Endothelial cell (in vitro differentiated cells): ENCODE results near the gene SCYGR2. TPM values are rescaled to one million over a fixed set of nuclear protein-coding genes. Genes with fewer than 3 reads are reported as not detected.

Source experiments
- DNase-seq: peaks from one replicate; pipeline ENCODE4 v3.0.0; 2021; ENCODE audit warnings: low spot score
- H3K27ac Mint-ChIP-seq: one replicate; pipeline ENCODE4 v1.8.0; 2021; ENCODE audit warnings: mixed read lengths, inconsistent platforms; ENCODE audit not compliant: unreplicated experiment
- H3K27me3 Mint-ChIP-seq: one replicate; pipeline ENCODE4 v1.8.0; 2021; ENCODE audit warnings: mild to moderate bottlenecking, moderate library complexity, mixed read lengths, inconsistent platforms; ENCODE audit not compliant: unreplicated experiment
- H3K36me3 Mint-ChIP-seq: one replicate; pipeline ENCODE4 v1.8.0; 2021; ENCODE audit warnings: mild to moderate bottlenecking, low read depth, mixed read lengths, inconsistent platforms; ENCODE audit not compliant: unreplicated experiment
- H3K4me1 Mint-ChIP-seq: one replicate; pipeline ENCODE4 v1.8.0; 2021; ENCODE audit warnings: mild to moderate bottlenecking, mixed read lengths, inconsistent platforms; ENCODE audit not compliant: unreplicated experiment
- H3K4me3 Mint-ChIP-seq: one replicate; pipeline ENCODE4 v1.8.0; 2021; ENCODE audit warnings: mild to moderate bottlenecking, mixed read lengths, inconsistent platforms; ENCODE audit not compliant: unreplicated experiment
- H3K9me3 Mint-ChIP-seq: one replicate; pipeline ENCODE4 v1.8.0; 2021; ENCODE audit warnings: mixed read lengths, inconsistent platforms; ENCODE audit not compliant: unreplicated experiment
- total RNA-seq: library from RNA; stranded (reverse); fragmentation: NEBNext Ultra II Directional; extraction: Animal tissue kit (Norgen Biotek cat#: 25700); gene quantifications from one replicate; pipeline ENCODE4 v1.2.1, GENCODE V29; 2021; ENCODE audit not compliant: unreplicated experiment
- TF ChIP-seq, protein P1 (sequence below): fragments of 200-600 bp; sonication (generic); IDR thresholded peaks from one replicate; pipeline ENCODE4 v1.5.0; 2021; ENCODE audit warnings: antibody characterized with exemption; ENCODE audit not compliant: unreplicated experiment

The SCYGR2 gene
- total RNA-seq, 1 donor from 2014 or later = not detected

- TF ChIP-seq, protein P1, sequence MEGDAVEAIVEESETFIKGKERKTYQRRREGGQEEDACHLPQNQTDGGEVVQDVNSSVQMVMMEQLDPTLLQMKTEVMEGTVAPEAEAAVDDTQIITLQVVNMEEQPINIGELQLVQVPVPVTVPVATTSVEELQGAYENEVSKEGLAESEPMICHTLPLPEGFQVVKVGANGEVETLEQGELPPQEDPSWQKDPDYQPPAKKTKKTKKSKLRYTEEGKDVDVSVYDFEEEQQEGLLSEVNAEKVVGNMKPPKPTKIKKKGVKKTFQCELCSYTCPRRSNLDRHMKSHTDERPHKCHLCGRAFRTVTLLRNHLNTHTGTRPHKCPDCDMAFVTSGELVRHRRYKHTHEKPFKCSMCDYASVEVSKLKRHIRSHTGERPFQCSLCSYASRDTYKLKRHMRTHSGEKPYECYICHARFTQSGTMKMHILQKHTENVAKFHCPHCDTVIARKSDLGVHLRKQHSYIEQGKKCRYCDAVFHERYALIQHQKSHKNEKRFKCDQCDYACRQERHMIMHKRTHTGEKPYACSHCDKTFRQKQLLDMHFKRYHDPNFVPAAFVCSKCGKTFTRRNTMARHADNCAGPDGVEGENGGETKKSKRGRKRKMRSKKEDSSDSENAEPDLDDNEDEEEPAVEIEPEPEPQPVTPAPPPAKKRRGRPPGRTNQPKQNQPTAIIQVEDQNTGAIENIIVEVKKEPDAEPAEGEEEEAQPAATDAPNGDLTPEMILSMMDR = no peak
These were observed 29.9 kb upstream of the SCYGR2 start for GRCh38 chr2:227568852-227569169.

GRCh38 chr2:227570615-227571014, 28.1 kb upstream of the SCYGR2 start:
- TF ChIP-seq, protein P1 = no peak
- Mint-ChIP-seq H3K4me1 (peaks cover 18% of the 10 kb centered on the region), H3K36me3 (no peaks in the 10 kb centered on the region), H3K9me3 (no peaks in the 10 kb centered on the region), H3K4me3 (no peak overlapping the region), H3K27me3 (peaks cover 1% of the 10 kb centered on the region), H3K27ac (peak overlapping the region; percentile 72)
- DNase-seq = no peak

More at GRCh38 chr2:227568852-227569169, 29.9 kb upstream of the SCYGR2 start:
- Mint-ChIP-seq H3K9me3 (no peaks in the 10 kb centered on the region), H3K4me1 (peaks cover 21% of the 10 kb centered on the region), H3K36me3 (no peaks in the 10 kb centered on the region), H3K27ac (no peak overlapping the region), H3K27me3 (peaks cover 1% of the 10 kb centered on the region), H3K4me3 (no peak overlapping the region)
- no peak for DNase-seq

DNA sequence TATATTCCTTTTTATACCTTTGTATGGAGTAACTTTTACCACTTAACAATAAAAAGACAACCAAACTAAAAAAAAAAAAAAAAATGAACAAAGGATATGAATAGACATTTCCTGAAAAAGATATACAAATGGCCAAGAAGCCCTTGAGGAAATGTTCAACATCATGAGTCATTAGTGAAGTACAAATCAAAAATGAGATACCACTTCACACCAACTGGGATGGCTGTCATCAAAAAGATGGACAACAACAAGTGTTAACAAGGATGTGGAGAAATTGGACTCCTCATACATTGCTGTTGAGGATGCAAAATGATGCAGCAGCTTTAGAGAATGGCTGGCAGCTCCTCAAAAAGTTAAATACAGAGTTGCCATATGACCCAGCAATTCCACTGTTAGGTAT, 22.6 kb upstream of the SCYGR2 start:
- no peaks in the 10 kb centered on the region for H3K9me3 Mint-ChIP-seq
- H3K27me3 Mint-ChIP-seq = peaks cover 4% of the 10 kb centered on the region
- no peak for DNase-seq
- H3K4me3 Mint-ChIP-seq = no peak overlapping the region
- H3K4me1 Mint-ChIP-seq = peaks cover 7% of the 10 kb centered on the region
- H3K36me3 Mint-ChIP-seq = no peaks in the 10 kb centered on the region
- H3K27ac Mint-ChIP-seq = no peak overlapping the region
- TF ChIP-seq, protein P1 = no peak

GRCh38 chr2:227576812-227577211, 21.9 kb upstream of the SCYGR2 start:
- no peak overlapping the region for H3K27ac Mint-ChIP-seq
- no peaks in the 10 kb centered on the region for H3K9me3 Mint-ChIP-seq
- TF ChIP-seq, protein P1 = no peak
- H3K36me3 Mint-ChIP-seq = no peaks in the 10 kb centered on the region
- H3K4me1 Mint-ChIP-seq = peaks cover 3% of the 10 kb centered on the region
- no peak for DNase-seq
- no peak overlapping the region for H3K4me3 Mint-ChIP-seq
- H3K27me3 Mint-ChIP-seq = peaks cover 4% of the 10 kb centered on the region

GRCh38 chr2:227577555-227577954, 21.1 kb upstream of the SCYGR2 start:
- DNase-seq = no peak

More at GRCh38 chr2:227577555-227577954, 21.1 kb upstream of the SCYGR2 start:
- Mint-ChIP-seq H3K36me3 (peaks cover 3% of the 10 kb centered on the region), H3K27me3 (peaks cover 4% of the 10 kb centered on the region), H3K9me3 (peaks cover 6% of the 10 kb centered on the region), H3K27ac (no peak overlapping the region), H3K4me3 (no peak overlapping the region), H3K4me1 (no peaks in the 10 kb centered on the region)
- TF ChIP-seq, protein P1 = no peak
